GM18526 (cell line): Measurements from ENCODE around the gene SH2D1B.

Experiments
- POLR2A ChIP-seq: IDR thresholded peaks from 3 replicates; pipeline ENCODE4 v1.6.1; 2011; ENCODE audit not compliant: insufficient read length; ENCODE audit errors: extremely low read depth

SH2D1B gene

GRCh38 chr1:162385702-162386101 lies 26.2 kb downstream of the SH2D1B start:
- no peak for TF ChIP-seq POLR2A

GRCh38 chr1:162385280-162385623 lies 26.7 kb downstream of the SH2D1B start:
- no peak for TF ChIP-seq POLR2A

GRCh38 chr1:162384601-162385279 lies 27.2 kb downstream of the SH2D1B start:
- TF ChIP-seq POLR2A: no peak

DNA sequence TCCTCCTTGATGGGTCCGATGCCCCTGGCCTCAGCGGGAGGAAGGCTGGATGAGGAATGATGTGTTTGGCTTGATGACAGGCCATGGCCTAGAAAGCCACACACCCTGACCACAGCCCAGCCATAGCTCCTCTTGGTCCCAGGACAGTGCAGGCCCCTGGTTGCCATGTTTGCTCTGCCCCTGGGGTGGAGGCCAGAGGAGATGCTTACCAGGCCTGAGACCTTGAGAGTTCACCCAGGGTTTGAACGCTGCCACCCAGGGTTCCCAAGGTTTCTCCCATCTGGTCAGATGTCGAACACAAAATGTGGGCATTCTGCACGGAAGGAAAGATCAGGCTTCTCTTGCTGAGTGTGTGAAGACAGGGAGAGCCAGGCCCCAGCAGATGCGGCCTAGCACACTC lies 27.8 kb downstream of the SH2D1B start:
- no peak for TF ChIP-seq POLR2A

- no peak for TF ChIP-seq POLR2A
These were observed 28.4 kb downstream of the SH2D1B start for GRCh38 chr1:162383516-162383915.

DNA sequence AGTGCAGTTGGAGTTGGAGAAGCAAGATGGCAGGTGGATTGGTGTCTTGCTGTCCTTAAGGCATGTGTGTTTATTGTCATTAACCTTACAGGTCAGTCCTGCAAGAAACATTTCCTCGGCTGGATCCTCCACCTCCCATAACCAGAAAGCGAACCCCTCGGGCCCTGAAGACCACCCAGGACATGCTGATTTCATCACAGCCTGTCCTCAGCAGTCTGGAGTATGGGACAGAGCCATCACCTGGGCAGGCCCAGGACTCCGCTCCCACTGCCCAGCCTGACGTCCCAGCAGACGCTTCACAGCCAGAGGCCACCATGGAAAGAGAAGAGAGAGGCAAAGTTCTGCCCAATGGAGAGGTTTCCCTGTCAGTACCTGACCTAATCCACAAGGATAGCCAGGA lies 28.8 kb downstream of the SH2D1B start:
- no peak for TF ChIP-seq POLR2A

GRCh38 chr1:162381941-162382750 lies 29.8 kb downstream of the SH2D1B start:
- no peak for TF ChIP-seq POLR2A

- no peak for TF ChIP-seq POLR2A
These were observed 30.6 kb downstream of the SH2D1B start, which contains the start of gene C1orf226 for GRCh38 chr1:162381383-162381782. C1orf226 (plus strand) TSS chr1:162381728; CDS start chr1:162381902, 174 bp downstream.

DNA sequence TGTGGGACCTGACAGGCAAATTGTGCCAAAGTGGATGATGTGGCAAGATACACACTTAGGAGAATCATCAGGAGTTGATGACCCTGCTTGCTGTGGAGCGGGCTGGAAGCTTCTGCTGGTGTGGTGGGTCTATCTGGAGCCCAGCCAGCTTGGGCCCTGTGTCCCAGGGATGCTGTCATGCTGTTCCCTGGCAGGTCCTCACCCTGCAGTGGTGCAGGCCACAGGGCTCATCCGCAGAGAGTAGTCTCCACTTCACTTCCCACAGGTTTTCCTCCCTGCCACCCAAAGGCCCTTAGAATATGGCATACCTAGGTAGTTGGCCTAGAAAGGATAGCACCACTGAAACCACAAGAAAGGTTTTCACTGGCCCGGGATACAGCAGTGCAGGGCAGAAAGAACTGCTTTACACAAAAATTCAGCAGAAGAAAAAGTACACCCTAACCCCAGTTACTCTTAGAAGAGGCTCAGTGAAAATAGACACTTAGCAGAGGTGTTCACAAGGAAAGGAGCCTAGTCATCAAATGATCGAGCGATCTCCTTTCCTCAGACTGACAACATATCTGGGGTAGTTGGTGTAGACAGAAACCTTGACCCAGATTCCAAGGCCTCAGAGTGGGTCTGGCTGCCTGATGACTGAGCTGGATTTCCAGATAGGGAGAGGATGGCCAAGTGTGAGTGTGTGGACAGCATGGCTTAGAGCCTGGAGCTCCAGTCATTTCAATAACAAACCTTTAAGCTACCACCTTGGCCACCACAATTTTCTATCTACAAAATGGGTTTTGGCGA lies 31.7 kb downstream of the SH2D1B start:
- TF ChIP-seq POLR2A: no peak

GRCh38 chr1:162376691-162377090 lies 35.2 kb downstream of the SH2D1B start, which contains the start of gene SPATA46:
SPATA46 (minus strand) TSS chr1:162376854; CDS start chr1:162376790, 64 bp downstream.
- no peak for TF ChIP-seq POLR2A

- no peak for TF ChIP-seq POLR2A
These were observed 36.5 kb downstream of the SH2D1B start for GRCh38 chr1:162375463-162375862.

- TF ChIP-seq POLR2A: no peak
These were observed 37.5 kb downstream of the SH2D1B start for GRCh38 chr1:162374406-162374805.

DNA sequence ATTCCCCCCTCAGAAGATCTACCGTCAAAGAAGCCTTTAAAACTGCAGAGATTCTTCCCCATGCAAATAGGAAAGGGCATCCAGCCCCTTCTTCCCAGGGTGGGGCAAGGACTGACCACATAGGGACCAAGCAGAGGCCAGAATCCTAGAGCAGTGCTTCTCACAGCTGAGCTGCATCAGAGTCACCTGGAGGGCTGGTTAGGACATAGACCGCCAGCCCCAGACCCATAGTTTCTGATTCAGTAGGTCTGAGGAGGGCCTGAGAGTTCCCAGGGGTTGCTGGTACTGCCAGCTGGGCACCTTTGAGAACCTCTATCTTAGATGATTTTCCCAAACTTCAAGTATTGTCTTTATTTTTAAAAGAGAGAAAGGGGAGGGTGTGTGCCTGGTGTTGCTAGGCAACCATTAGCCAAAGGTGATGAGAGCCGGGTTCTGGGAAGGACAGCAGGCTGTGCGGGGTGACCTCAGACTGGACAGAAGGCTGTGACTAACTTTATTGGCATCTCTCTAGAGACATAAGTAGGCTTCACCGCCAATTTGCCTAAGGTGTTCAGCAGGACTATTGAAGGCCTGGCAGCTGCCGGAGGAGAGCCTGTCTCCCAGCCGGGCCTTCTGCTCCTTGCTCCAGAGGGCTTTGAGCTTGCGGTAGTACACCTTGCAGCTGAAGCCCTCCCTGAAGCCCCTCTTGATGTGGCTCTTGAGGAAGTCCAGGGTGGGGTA lies 38.2 kb downstream of the SH2D1B start:
- no peak for TF ChIP-seq POLR2A

GRCh38 chr1:162373072-162373427 lies 38.9 kb downstream of the SH2D1B start:
- TF ChIP-seq POLR2A: no peak

GRCh38 chr1:162372159-162373071 lies 39.5 kb downstream of the SH2D1B start:
- no peak for TF ChIP-seq POLR2A

- TF ChIP-seq POLR2A: no peak
These were observed 40.3 kb downstream of the SH2D1B start for GRCh38 chr1:162371611-162372010.
